Adrenal gland (tissue), 12 donors: ENCODE measurements around the gene SMTNL2. TPM values are rescaled to one million over a fixed set of nuclear protein-coding genes. Genes with fewer than 3 reads are reported as not detected.

Experiments used
- DNase-seq, 7 donors: peaks; one replicate each; pipeline ENCODE4 v3.0.0-alpha.2; 2019 to 2020
- H3K27ac ChIP-seq, 5 donors: fragments of 200-600 bp; sonication (generic) in 4 of 5; 1 replicate in 3 of 5; 2 replicates in 2 of 5; pipeline versions ENCODE4 v1.5.1 to v1.8.0; 2016 to 2020; ENCODE audit warnings: mild to moderate bottlenecking in 1 of 5
- H3K27me3 ChIP-seq: fragments of 200-600 bp; 2 replicates; pipeline ENCODE4 v1.8.0; 2021
- H3K36me3 ChIP-seq, 2 donors: fragments of 200-600 bp; replicated peaks in 1 of 2; 1 replicate in 1 of 2; 2 replicates in 1 of 2; pipeline versions ENCODE4 v1.5.1 to v1.8.0; 2018 to 2022
- H3K4me1 ChIP-seq, 2 donors: fragments of 200-600 bp; replicated peaks in 1 of 2; 1 replicate in 1 of 2; 2 replicates in 1 of 2; pipeline versions ENCODE4 v1.5.1 to v1.8.0; 2018 to 2021
- H3K4me3 ChIP-seq, 4 donors: fragments of 200-600 bp; sonication (generic) in 3 of 4; one replicate each; pipeline ENCODE4 v1.5.1; 2016 to 2018
- H3K9me3 ChIP-seq, 3 donors: fragments of 200-600 bp; sonication (generic) in 1 of 3; replicated peaks in 1 of 3; 1 replicate in 2 of 3; 2 replicates in 1 of 3; pipeline versions ENCODE4 v1.5.1 to v1.8.0; 2016 to 2021
- CTCF ChIP-seq, 6 experiments: fragments of 450-650 bp in 4 of 6; fragments of 200-600 bp in 2 of 6; sonication (generic) in 1 of 6; IDR thresholded peaks; 1 replicate in 5 of 6; 2 replicates in 1 of 6; pipeline versions ENCODE4 v1.5.1 to v1.8.0; 2016 to 2021; ENCODE audit warnings: antibody characterized with exemption in 6 of 6, mild to moderate bottlenecking in 2 of 6, moderate library complexity in 1 of 6
- POLR2A ChIP-seq, 2 donors: fragments of 450-650 bp; IDR thresholded peaks; one replicate each; pipeline ENCODE4 v1.6.1; 2017; ENCODE audit warnings: antibody characterized with exemption in 2 of 2, mild to moderate bottlenecking in 2 of 2, moderate library complexity in 1 of 2
- WGBS, 4 donors: extraction: QIAGEN DNeasy Blood & Tissue Kit in 2 of 4; methylation state at CpG; one replicate each; pipeline versions ENCODE4 v1.1.5 to v1.1.7; 2013 to 2017; 5-methylcytosine and 5-hydroxymethylcytosine counted together
- intact Hi-C, 2 donors: fragments of 100-400 bp; cut with DNase I; formaldehyde crosslinking; loops; one replicate each; pipeline versions ENCODE4 v1.14.1 to v1.15.0; 2022 to 2023
- polyA plus RNA-seq, 3 donors: library from polyadenylated mRNA; stranded (reverse); fragments of 200-250 nt in 2 of 3; fragments of 350-450 nt in 1 of 3; fragmentation: Illumina TruSeq in 1 of 3; extraction: RNeasy Lipid Tissue Mini Kit (QIAGEN cat#74804) in 1 of 3; gene quantifications; one replicate each; pipeline ENCODE4 v1.2.3, GENCODE V29; 2013 to 2014
- total RNA-seq, 9 donors: library from RNA; depleted of rRNA in 4 of 9; stranded (reverse); fragments of >200 nt in 4 of 9; fragments of 120-200 nt in 1 of 9; fragmentation: NEBNext Ultra II Directional in 1 of 9; extraction: Animal tissue kit (Norgen Biotek cat#: 25700) in 1 of 9; gene quantifications; one replicate each; pipeline versions ENCODE4 v1.1.0 to v1.2.4, GENCODE V29; 2013 to 2023
- donor health status: healthy with polysubstance abuse.
- donor health status: Bipolar disorder and iron deficiency.
- donor health status: DM: yes; HTN: yes; CAD: no.
- donor health status: DM: no; HTN: no; CAD: no.
- donor health status: DM: no; HTN: no; CAD: no.
- donor health status: DM: yes; HTN: yes; CAD: no.

The SMTNL2 gene
- total and polyA plus RNA-seq, 12 donors = 0.11 to 0.94 (median 0.17) TPM; not detected in 5

GRCh38 chr17:4562015-4562969 lies 22.0 kb upstream of the SMTNL2 start:
- Histone ChIP-seq H3K27me3 (no peaks in the 10 kb centered on the region), H3K4me1 (peaks cover 0 to 17% of the 10 kb centered on the region in 2 donors), H3K36me3 (no peaks in the 10 kb centered on the region), H3K27ac (no peak overlapping the region), H3K4me3 (no peak overlapping the region), H3K9me3 (no peaks in the 10 kb centered on the region)
- intact Hi-C loops = no loop called here
- WGBS, 4 donors = 67 to 73% (median 71%) methylated on average over 8 of the region's 8 CpGs
- DNase-seq = no peak
- no peak for TF ChIP-seq POLR2A (IDR thresholded peaks at IDR 0.05)
- TF ChIP-seq CTCF (IDR thresholded peaks at IDR 0.05) = no peak

- DNase-seq = peak in 6 of 7 donors; percentile 68 to 87 (median 80)
Observed at GRCh38 chr17:4565209-4566141, 18.9 kb upstream of the SMTNL2 start.

GRCh38 chr17:4566785-4567184 lies 17.5 kb upstream of the SMTNL2 start:
- DNase-seq = peak; percentile 54 to 81 (median 73)
- intact Hi-C loops = loop anchor here in 1 of 2 donors (5.0 kb wide), 1 partner anchor 56 kb away; no protein-coding TSS in a partner anchor
- H3K27me3 ChIP-seq = no peaks in the 10 kb centered on the region
- H3K36me3 ChIP-seq = no peaks in the 10 kb centered on the region
- H3K4me1 ChIP-seq = peaks cover 0 to 6% of the 10 kb centered on the region in 2 donors
- 14 to 24% (median 18%) methylated on average over 5 of the region's 5 CpGs for WGBS, 4 donors
- H3K9me3 ChIP-seq = no peaks in the 10 kb centered on the region
- H3K27ac ChIP-seq = no peak overlapping the region
- TF ChIP-seq POLR2A (IDR thresholded peaks at IDR 0.05) (no peak), CTCF (IDR thresholded peaks at IDR 0.05) (peak; percentile 72 to 81 (median 76))
- H3K4me3 ChIP-seq = no peak overlapping the region

More at GRCh38 chr17:4565209-4566141, 18.9 kb upstream of the SMTNL2 start:
- Histone ChIP-seq H3K27me3 (no peaks in the 10 kb centered on the region), H3K4me3 (no peak overlapping the region), H3K36me3 (no peaks in the 10 kb centered on the region), H3K27ac (no peak overlapping the region), H3K4me1 (peaks cover 0 to 15% of the 10 kb centered on the region in 2 donors), H3K9me3 (no peaks in the 10 kb centered on the region)
- intact Hi-C loops = loop anchor here in 1 of 2 donors (5.0 kb wide), 1 partner anchor 57 kb away; no protein-coding TSS in a partner anchor
- WGBS, 4 donors = 29 to 37% (median 31%) methylated on average over 16 of the region's 16 CpGs
- TF ChIP-seq CTCF (IDR thresholded peaks at IDR 0.05) (peak; percentile 65 to 81 (median 74)), POLR2A (IDR thresholded peaks at IDR 0.05) (no peak)
